SU-DHL-6 (cell line): Measurements from ENCODE around the gene DLST.

Experiments used
- H2AFZ ChIP-seq: fragments of 200-600 bp; sonication (generic); 2 replicates; pipeline ENCODE4 v1.6.1; 2014; ENCODE audit warnings: low read depth, mild to moderate bottlenecking, moderate library complexity, mixed read lengths, antibody characterized with exemption, low read length; ENCODE audit not compliant: severe bottlenecking
- H3F3A ChIP-seq: fragments of 200-600 bp; shearing (Covaris generic); 2 replicates; pipeline ENCODE4 v1.6.0; 2016; ENCODE audit warnings: antibody characterized with exemption, mild to moderate bottlenecking; ENCODE audit not compliant: insufficient read depth
- H3K27ac ChIP-seq: fragments of 200-600 bp; sonication (generic); 2 replicates; pipeline ENCODE4 v1.5.1; 2016; ENCODE audit warnings: low read depth, mild to moderate bottlenecking, low read length, moderate library complexity, mixed read lengths
- H3K27me3 ChIP-seq: fragments of 200-600 bp; sonication (generic), shearing (Covaris generic); 2 replicates; pipeline ENCODE4 v1.6.0; 2014; ENCODE audit warnings: mild to moderate bottlenecking, low read length
- H3K36me3 ChIP-seq: fragments of 200-600 bp; sonication (generic); 2 replicates; pipeline ENCODE4 v1.6.1; 2014; ENCODE audit warnings: mild to moderate bottlenecking, low read length, mixed read lengths
- H3K4me2 ChIP-seq: fragments of 300-600, 200-600 bp; shearing (Covaris generic), sonication (generic); 2 replicates; pipeline ENCODE4 v1.6.0; 2014; ENCODE audit warnings: low read length, low read depth, mild to moderate bottlenecking; ENCODE audit not compliant: poor library complexity, severe bottlenecking
- H3K4me3 ChIP-seq: fragments of 200-600 bp; sonication (generic); 2 replicates; pipeline ENCODE4 v1.5.1; 2014; ENCODE audit warnings: antibody characterized with exemption, low read length, mild to moderate bottlenecking, mixed read lengths; ENCODE audit not compliant: insufficient read depth, poor library complexity, severe bottlenecking
- H3K79me2 ChIP-seq: fragments of 200-600 bp; sonication (generic); 2 replicates; pipeline ENCODE4 v1.6.1; 2014; ENCODE audit warnings: mild to moderate bottlenecking, low read length, moderate library complexity; ENCODE audit not compliant: insufficient read depth
- H3K9ac ChIP-seq: fragments of 200-600 bp; sonication (generic); 2 replicates; pipeline ENCODE4 v1.7.0; 2014; ENCODE audit warnings: mild to moderate bottlenecking, low read length
- H3K9me2 ChIP-seq: fragments of 200-600 bp; sonication (generic); replicated peaks from 2 replicates; pipeline ENCODE4 v1.6.1; 2014; ENCODE audit warnings: low read length; ENCODE audit not compliant: insufficient read depth
- H3K9me3 ChIP-seq: fragments of 200-600 bp; sonication (generic); 2 replicates; pipeline ENCODE4 v1.6.1; 2014; ENCODE audit warnings: low read length, mixed read lengths; ENCODE audit not compliant: insufficient read depth
- H4K20me1 ChIP-seq: fragments of 200-600 bp; sonication (generic); 2 replicates; pipeline ENCODE4 v1.6.1; 2014; ENCODE audit warnings: low read depth, mild to moderate bottlenecking, antibody characterized with exemption, low read length, moderate library complexity, mixed read lengths
- CTCF ChIP-seq: fragments of 200-600 bp; sonication (generic); IDR thresholded peaks from one replicate; pipeline ENCODE4 v1.5.1; 2017; ENCODE audit warnings: antibody characterized with exemption, mild to moderate bottlenecking, low read length, moderate library complexity; ENCODE audit not compliant: insufficient read depth, poor library complexity, severe bottlenecking
- EZH2phosphoT487 ChIP-seq: fragments of 200-600 bp; sonication (generic), shearing (Covaris generic); conservative IDR thresholded peaks from 2 replicates; pipeline ENCODE4 v1.6.1; 2018; ENCODE audit warnings: mild to moderate bottlenecking, antibody characterized with exemption, low read length, moderate library complexity, mixed read lengths

The DLST gene

GRCh38 chr14:74918380-74918779 is 36.7 kb downstream of the DLST start:
- no peaks in the 10 kb centered on the region for H3K9me3 ChIP-seq
- H3K27ac ChIP-seq: no peak overlapping the region
- TF ChIP-seq CTCF: no peak
- TF ChIP-seq EZH2phosphoT487: no peak
- H3K36me3 ChIP-seq: no peaks in the 10 kb centered on the region
- H3K4me2 ChIP-seq: no peak overlapping the region
- no peak overlapping the region for H2AFZ ChIP-seq
- no peaks in the 10 kb centered on the region for H3K9me2 ChIP-seq
- H3F3A ChIP-seq: no peaks in the 10 kb centered on the region
- H3K4me3 ChIP-seq: no peak overlapping the region
- no peaks in the 10 kb centered on the region for H3K27me3 ChIP-seq
- H3K79me2 ChIP-seq: no peaks in the 10 kb centered on the region
- H4K20me1 ChIP-seq: no peaks in the 10 kb centered on the region
- no peak overlapping the region for H3K9ac ChIP-seq

GRCh38 chr14:74919421-74920165 is 37.9 kb downstream of the DLST start:
- Histone ChIP-seq H3K36me3 (no peaks in the 10 kb centered on the region), H3K79me2 (no peaks in the 10 kb centered on the region), H3F3A (no peaks in the 10 kb centered on the region), H3K9me3 (no peaks in the 10 kb centered on the region), H3K9ac (no peak overlapping the region), H3K4me3 (no peak overlapping the region), H3K4me2 (no peak overlapping the region), H4K20me1 (no peaks in the 10 kb centered on the region), H2AFZ (no peak overlapping the region), H3K27ac (no peak overlapping the region), H3K9me2 (no peaks in the 10 kb centered on the region), H3K27me3 (no peaks in the 10 kb centered on the region)
- no peak for TF ChIP-seq EZH2phosphoT487
- no peak for TF ChIP-seq CTCF

- no peaks in the 10 kb centered on the region for H3K9me2 ChIP-seq
- no peaks in the 10 kb centered on the region for H3K9me3 ChIP-seq
- no peaks in the 10 kb centered on the region for H3K27me3 ChIP-seq
- no peak overlapping the region for H3K27ac ChIP-seq
- no peak for TF ChIP-seq EZH2phosphoT487
- no peak for TF ChIP-seq CTCF
- no peak overlapping the region for H3K4me3 ChIP-seq
- H3K4me2 ChIP-seq: no peak overlapping the region
- no peak overlapping the region for H2AFZ ChIP-seq
- no peaks in the 10 kb centered on the region for H3K36me3 ChIP-seq
- no peaks in the 10 kb centered on the region for H4K20me1 ChIP-seq
- no peaks in the 10 kb centered on the region for H3F3A ChIP-seq
- no peaks in the 10 kb centered on the region for H3K79me2 ChIP-seq
- no peak overlapping the region for H3K9ac ChIP-seq
These were observed 38.6 kb downstream of the DLST start for GRCh38 chr14:74920281-74920680.
